ENCODE data around the gene WDR5B. TPM values are rescaled to one million over a fixed set of nuclear protein-coding genes. Genes with fewer than 3 reads are reported as not detected.

The WDR5B gene
- total RNA-seq, 2 experiments from 2014 or later: 2.6 to 2.8 TPM

DNA sequence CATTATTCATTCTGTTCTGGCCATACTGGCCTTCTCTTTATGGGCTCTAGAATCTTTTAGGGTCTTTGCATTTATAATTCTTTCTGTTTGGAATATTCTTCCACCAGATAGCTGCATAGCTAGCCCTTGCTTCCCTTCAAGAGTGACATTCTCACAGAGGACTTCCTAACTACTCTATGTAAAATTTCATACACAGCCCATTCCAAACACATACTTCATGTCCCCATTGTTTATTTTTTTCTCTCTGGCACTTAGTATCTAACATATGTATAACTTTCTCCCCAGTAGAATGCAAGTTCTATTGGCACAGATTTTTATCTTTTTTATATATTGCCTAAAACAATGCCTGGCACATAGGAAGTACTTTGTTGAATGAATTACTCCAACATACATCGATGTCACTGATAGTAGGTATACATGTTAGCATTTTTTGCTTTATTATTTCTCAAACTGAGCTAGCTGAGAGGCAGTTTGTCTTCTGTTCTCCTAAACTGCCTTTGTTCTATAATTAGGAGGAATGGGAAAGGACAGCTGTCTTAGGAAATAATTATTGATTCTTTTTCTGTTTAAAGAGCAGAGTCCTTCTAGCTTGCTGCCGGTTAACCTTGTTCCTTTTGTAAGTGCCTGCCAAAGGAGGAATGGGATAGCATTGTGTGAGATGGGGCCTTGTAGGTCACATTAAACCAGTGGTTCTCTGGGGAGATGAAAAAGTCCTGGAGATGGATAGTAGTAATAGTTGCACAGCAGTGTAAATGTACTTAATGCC is 24.0 kb downstream of the WDR5B start:
- H3K27me3 Mint-ChIP-seq: no peaks in the 10 kb centered on the region
- no peak overlapping the region for H3K27ac Mint-ChIP-seq
- peaks cover 37% of the 10 kb centered on the region for H3K4me1 Mint-ChIP-seq
- CTCF ChIA-PET: interaction anchor here (0.7 to 2.9 kb wide), 10 partner anchors 8 to 287 kb away, joined by 3 to 29 read pairs (median 5); partner anchors contain the start of genes FAM162A, MIX23 and PARP14
- no peaks in the 10 kb centered on the region for H3K9me3 Mint-ChIP-seq (ENCODE audit: low read depth)
- intact Hi-C loops (cut with DNase I, micrococcal nuclease): loop anchor here in 1 of 2 experiments (5.0 kb wide), 1 partner anchor 140 kb away; no protein-coding TSS in a partner anchor
- peaks cover 9% of the 10 kb centered on the region for H3K36me3 Mint-ChIP-seq (ENCODE audit: low read depth)
- no peak for DNase-seq
- ATAC-seq: no peak
- POLR2A ChIA-PET: interaction anchor here (1.3 kb wide), 1 partner anchor 23 kb away, joined by 3 read pairs; no protein-coding TSS in a partner anchor
- no peak overlapping the region for H3K4me3 Mint-ChIP-seq

DNA sequence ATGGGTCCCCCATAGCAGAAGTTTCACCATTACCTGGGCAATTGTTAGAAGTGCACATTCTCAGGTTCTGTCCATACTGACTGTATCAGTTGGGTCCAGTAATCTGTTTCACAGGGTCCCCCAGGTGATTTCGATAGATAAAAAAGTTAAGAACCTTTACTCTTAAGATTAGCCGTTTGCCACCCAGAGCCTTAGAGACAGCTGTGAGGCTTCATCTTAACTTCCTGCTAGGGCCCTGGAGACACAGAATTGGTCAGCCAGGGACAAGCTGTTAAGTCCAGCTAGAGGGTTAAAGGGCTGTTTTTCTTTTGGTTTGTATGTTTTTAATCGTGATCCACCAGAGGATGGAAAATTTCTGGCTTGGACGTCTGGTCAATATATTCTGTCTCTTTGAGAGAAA is 25.2 kb downstream of the WDR5B start:
- POLR2A ChIA-PET: no interaction called here
- DNase-seq (no peak), ATAC-seq (no peak)
- H3K4me1 Mint-ChIP-seq: peaks cover 37% of the 10 kb centered on the region
- no peak overlapping the region for H3K27ac Mint-ChIP-seq
- intact Hi-C loops (cut with DNase I, micrococcal nuclease): loop anchor here in 1 of 2 experiments (5.0 kb wide), 1 partner anchor 142 kb away; no protein-coding TSS in a partner anchor
- no peaks in the 10 kb centered on the region for H3K27me3 Mint-ChIP-seq
- H3K9me3 Mint-ChIP-seq (ENCODE audit: low read depth): no peaks in the 10 kb centered on the region
- CTCF ChIA-PET: interaction anchor here (1.1 to 1.5 kb wide), 2 partner anchors 8 to 26 kb away, joined by 3 to 4 read pairs; partner anchors contain the start of gene MIX23
- peaks cover 16% of the 10 kb centered on the region for H3K36me3 Mint-ChIP-seq (ENCODE audit: low read depth)
- no peak overlapping the region for H3K4me3 Mint-ChIP-seq

DNA sequence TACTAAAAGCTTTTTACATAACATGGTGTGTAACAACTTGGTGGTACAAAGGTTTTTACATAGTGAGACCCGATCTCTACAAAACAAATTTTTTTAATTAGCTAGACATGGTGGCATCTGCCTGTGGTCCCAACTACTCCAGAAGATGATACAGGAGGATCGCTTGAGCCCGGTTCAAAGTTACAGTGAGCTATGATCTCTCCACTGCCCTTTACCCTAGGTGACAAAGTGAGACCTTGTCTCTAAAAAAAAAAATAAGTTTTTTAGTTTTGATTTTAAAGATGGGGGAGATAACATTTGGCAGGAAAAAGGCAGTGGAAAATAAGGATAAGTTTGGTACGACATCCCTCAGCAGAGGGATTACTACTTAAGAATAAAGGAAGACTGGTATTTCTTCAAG is 26.0 kb downstream of the WDR5B start:
- intact Hi-C loops (cut with DNase I, micrococcal nuclease): loop anchor here (5.0 to 10.0 kb wide), 3 partner anchors 142 to 845 kb away; partner anchors contain the start of genes HSPBAP1 (in 1 of the 2), POLQ (in 1 of the 2) and SLC49A4 (in 1 of the 2)
- no peak overlapping the region for H3K4me3 Mint-ChIP-seq
- H3K4me1 Mint-ChIP-seq: peaks cover 33% of the 10 kb centered on the region
- H3K9me3 Mint-ChIP-seq (ENCODE audit: low read depth): no peaks in the 10 kb centered on the region
- POLR2A ChIA-PET: no interaction called here
- DNase-seq (no peak), ATAC-seq (no peak)
- H3K36me3 Mint-ChIP-seq (ENCODE audit: low read depth): peaks cover 14% of the 10 kb centered on the region
- no peak overlapping the region for H3K27ac Mint-ChIP-seq
- H3K27me3 Mint-ChIP-seq: no peaks in the 10 kb centered on the region
- CTCF ChIA-PET: interaction anchor here (1.2 to 1.9 kb wide), 3 partner anchors 18 to 289 kb away, joined by 3 to 5 read pairs (median 3); partner anchors contain the start of gene WDR5B

- intact Hi-C loops (cut with DNase I, micrococcal nuclease): loop anchor here in 1 of 2 experiments (10.0 kb wide), 2 partner anchors 406 to 844 kb away; partner anchors contain the start of genes HSPBAP1, POLQ and SLC49A4
- peaks cover 36% of the 10 kb centered on the region for H3K4me1 Mint-ChIP-seq
- H3K9me3 Mint-ChIP-seq (ENCODE audit: low read depth): no peaks in the 10 kb centered on the region
- peaks cover 12% of the 10 kb centered on the region for H3K36me3 Mint-ChIP-seq (ENCODE audit: low read depth)
- no peak for DNase-seq
- POLR2A ChIA-PET: no interaction called here
- H3K27me3 Mint-ChIP-seq: no peaks in the 10 kb centered on the region
- ATAC-seq: no peak
- H3K27ac Mint-ChIP-seq: no peak overlapping the region
- CTCF ChIA-PET: interaction anchor here (0.7 to 1.9 kb wide), 4 partner anchors 19 to 290 kb away, joined by 3 to 5 read pairs (median 3); partner anchors contain the start of gene WDR5B
- no peak overlapping the region for H3K4me3 Mint-ChIP-seq
These were observed 26.7 kb downstream of the WDR5B start for GRCh38 chr3:122389197-122389596.

DNA sequence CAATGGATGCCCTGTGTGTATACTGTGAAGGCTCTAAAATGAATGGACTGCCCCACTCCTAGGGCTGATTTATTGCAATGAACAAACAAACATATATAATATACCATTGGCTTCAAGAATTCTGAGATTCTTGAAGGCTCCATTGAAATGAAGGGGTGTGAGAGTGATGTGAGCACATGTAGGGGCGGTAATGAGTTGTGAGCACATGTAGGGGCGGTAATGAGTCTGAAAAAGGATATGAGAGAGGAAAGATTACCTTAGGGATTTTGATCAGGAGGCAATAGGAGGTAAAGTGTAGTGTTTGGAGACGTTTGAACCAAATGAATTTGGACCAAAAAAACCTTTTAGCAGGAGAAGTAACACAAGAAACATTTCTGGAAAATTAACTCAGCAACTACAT is 28.2 kb downstream of the WDR5B start:
- POLR2A ChIA-PET: no interaction called here
- Mint-ChIP-seq H3K9me3 (ENCODE audit: low read depth) (no peaks in the 10 kb centered on the region), H3K4me3 (no peak overlapping the region), H3K27ac (peak overlapping the region; percentile 5), H3K4me1 (peaks cover 36% of the 10 kb centered on the region), H3K27me3 (no peaks in the 10 kb centered on the region), H3K36me3 (ENCODE audit: low read depth) (peaks cover 13% of the 10 kb centered on the region)
- ATAC-seq (no peak), DNase-seq (no peak)
- CTCF ChIA-PET: no interaction called here
- intact Hi-C loops (cut with DNase I, micrococcal nuclease): loop anchor here in 1 of 2 experiments (10.0 kb wide), 2 partner anchors 407 to 843 kb away; partner anchors contain the start of genes HSPBAP1, POLQ and SLC49A4

GRCh38 chr3:122383771-122384697 is 31.8 kb downstream of the WDR5B start, which contains the start of gene FAM162A:
Gene FAM162A (plus strand): TSS chr3:122384182. CDS start chr3:122384266, 84 bp downstream.
- DNase-seq (peak; percentile 97), ATAC-seq (peak; percentile 91)
- ChIA-PET CTCF (interaction anchor here (0.6 to 3.8 kb wide), 25 partner anchors 9 to 838 kb away, joined by 3 to 29 read pairs (median 3); partner anchors contain the start of genes KPNA1, POLQ and WDR5B), POLR2A (interaction anchor here (0.5 to 2.9 kb wide), 9 partner anchors 9 to 1923 kb away, joined by 3 to 19 read pairs (median 3); partner anchors contain the start of genes KPNA1 and WDR5B)
- intact Hi-C loops (cut with DNase I, micrococcal nuclease): loop anchor here (1.0 to 10.0 kb wide), 17 partner anchors 19 to 1641 kb away; partner anchors contain the start of genes SLC49A4 (in 2 of the 2), WDR5B (in 2 of the 2), DTX3L (in 1 of the 2) and EAF2 (in 1 of the 2)
- peak within 1 kb of the TSS; percentile 92 for H3K4me3 Mint-ChIP-seq
- H3K4me1 Mint-ChIP-seq: peaks cover 66% of the 10 kb centered on the region
- H3K27me3 Mint-ChIP-seq: no peaks in the 10 kb centered on the region
- H3K9me3 Mint-ChIP-seq (ENCODE audit: low read depth): no peaks in the 10 kb centered on the region
- peaks cover 32% of the 10 kb centered on the region for H3K36me3 Mint-ChIP-seq (ENCODE audit: low read depth)
- H3K27ac Mint-ChIP-seq: peak within 1 kb of the TSS; percentile 98

GRCh38 chr3:122382888-122383666 is 32.8 kb downstream of the WDR5B start, which contains the start of gene MIX23:
Gene MIX23 (minus strand): TSS chr3:122383231. CDS start chr3:122383224, 7 bp downstream.
- ChIA-PET CTCF (interaction anchor here (0.6 to 3.8 kb wide), 10 partner anchors 8 to 837 kb away, joined by 3 to 29 read pairs (median 4); partner anchors contain the start of genes PARP14 and POLQ), POLR2A (interaction anchor here (0.5 to 2.9 kb wide), 4 partner anchors 15 to 501 kb away, joined by 3 to 19 read pairs (median 4); partner anchors contain the start of gene WDR5B)
- intact Hi-C loops (cut with DNase I, micrococcal nuclease): loop anchor here (1.0 to 10.0 kb wide), 10 partner anchors 282 to 1640 kb away; partner anchors contain the start of genes SLC49A4 (in 2 of the 2), GOLGB1 (in 1 of the 2), GTF2E1 (in 1 of the 2) and HACD2 (in 1 of the 2)
- Mint-ChIP-seq H3K4me3 (peak within 1 kb of the TSS; percentile 92), H3K4me1 (peaks cover 69% of the 10 kb centered on the region), H3K27me3 (no peaks in the 10 kb centered on the region), H3K36me3 (ENCODE audit: low read depth) (peaks cover 36% of the 10 kb centered on the region), H3K9me3 (ENCODE audit: low read depth) (no peaks in the 10 kb centered on the region), H3K27ac (peak within 1 kb of the TSS; percentile 98)
- DNase-seq (peak; percentile 93), ATAC-seq (peak; percentile 55)

GRCh38 chr3:122377975-122378374 is 37.9 kb downstream of the WDR5B start:
- ChIA-PET POLR2A (no interaction called here), CTCF (interaction anchor here (1.3 kb wide), 1 partner anchor 12 kb away, joined by 3 read pairs; no protein-coding TSS in a partner anchor)
- no peak overlapping the region for H3K4me3 Mint-ChIP-seq
- H3K27ac Mint-ChIP-seq: peak overlapping the region; percentile 69
- DNase-seq (peak; percentile 30), ATAC-seq (peak; percentile 71)
- no peaks in the 10 kb centered on the region for H3K27me3 Mint-ChIP-seq
- peaks cover 51% of the 10 kb centered on the region for H3K4me1 Mint-ChIP-seq
- intact Hi-C loops (cut with DNase I, micrococcal nuclease): no loop called here
- H3K36me3 Mint-ChIP-seq (ENCODE audit: low read depth): peaks cover 49% of the 10 kb centered on the region
- no peaks in the 10 kb centered on the region for H3K9me3 Mint-ChIP-seq (ENCODE audit: low read depth)

GRCh38 chr3:122374034-122374433 is 41.8 kb downstream of the WDR5B start:
- POLR2A ChIA-PET: no interaction called here
- CTCF ChIA-PET: interaction anchor here (0.6 kb wide), 1 partner anchor 10 kb away, joined by 3 read pairs; the partner anchor contains the start of gene FAM162A
- Mint-ChIP-seq H3K27me3 (no peaks in the 10 kb centered on the region), H3K4me3 (no peak overlapping the region), H3K36me3 (ENCODE audit: low read depth) (peaks cover 44% of the 10 kb centered on the region), H3K9me3 (ENCODE audit: low read depth) (no peaks in the 10 kb centered on the region), H3K27ac (no peak overlapping the region), H3K4me1 (peaks cover 20% of the 10 kb centered on the region)
- ATAC-seq (no peak), DNase-seq (no peak)
- intact Hi-C loops (cut with DNase I, micrococcal nuclease): no loop called here
